ENCODE results near the gene PRR5. TPM values are rescaled to one million over a fixed set of nuclear protein-coding genes. Genes with fewer than 3 reads are reported as not detected.
A peak's percentile ranks its signal among the peaks of the same experiment; 100 is the strongest.

The PRR5 gene
- total RNA-seq, 3 donors from 2014 or later, result 23.7 to 39.5 (median 29.5) TPM

GRCh38 chr22:44702479-44703198 lies 635 bp downstream of the PRR5 start:
- H3K4me1 ChIP-seq, result peaks cover 3 to 9% of the 10 kb centered on the region in 2 donors
- H3K27me3 ChIP-seq, result no peaks in the 10 kb centered on the region
- H3K4me3 ChIP-seq, result peak overlapping the region; percentile 55 to 88 (median 76)
- no peaks in the 10 kb centered on the region for H3K9me3 ChIP-seq
- DNase-seq (ENCODE audit: low spot score in 2 of 2), result no peak
- intact Hi-C loops (cut with DNase I; ENCODE audit: low total_unique reads), result no loop called here
- TF ChIP-seq POLR2A (IDR thresholded peaks at IDR 0.05) (no peak), POLR2AphosphoS5 (IDR thresholded peaks at IDR 0.05) (no peak), CTCF (IDR thresholded peaks at IDR 0.05) (peak in 1 of 3 donors; percentile 10)
- peak overlapping the region in 1 of 2 donors; percentile 42 for H3K27ac ChIP-seq
- no peaks in the 10 kb centered on the region for H3K36me3 ChIP-seq

GRCh38 chr22:44703255-44703870 lies 1.4 kb downstream of the PRR5 start:
- Histone ChIP-seq H3K4me3 (peak overlapping the region; percentile 55 to 88 (median 76)), H3K27ac (no peak overlapping the region), H3K27me3 (no peaks in the 10 kb centered on the region)

GRCh38 chr22:44704159-44705021 lies 2.4 kb downstream of the PRR5 start:
- TF ChIP-seq POLR2A (IDR thresholded peaks at IDR 0.05) (no peak), CTCF (IDR thresholded peaks at IDR 0.05) (no peak), POLR2AphosphoS5 (IDR thresholded peaks at IDR 0.05) (no peak)
- H3K4me3 ChIP-seq, result no peak overlapping the region
- H3K27ac ChIP-seq, result no peak overlapping the region
- peaks cover 3 to 9% of the 10 kb centered on the region in 2 donors for H3K4me1 ChIP-seq
- DNase-seq (ENCODE audit: low spot score in 2 of 2), result no peak
- no peaks in the 10 kb centered on the region for H3K9me3 ChIP-seq
- no peaks in the 10 kb centered on the region for H3K36me3 ChIP-seq
- intact Hi-C loops (cut with DNase I; ENCODE audit: low total_unique reads), result no loop called here
- no peaks in the 10 kb centered on the region for H3K27me3 ChIP-seq

More at GRCh38 chr22:44703255-44703870, 1.4 kb downstream of the PRR5 start:
- no peak for TF ChIP-seq POLR2AphosphoS5 (IDR thresholded peaks at IDR 0.05)
- no peak for TF ChIP-seq CTCF (IDR thresholded peaks at IDR 0.05)
- no peak for DNase-seq (ENCODE audit: low spot score in 2 of 2)
- no peaks in the 10 kb centered on the region for H3K36me3 ChIP-seq
- H3K9me3 ChIP-seq, result no peaks in the 10 kb centered on the region
- intact Hi-C loops (cut with DNase I; ENCODE audit: low total_unique reads), result no loop called here
- peaks cover 3 to 9% of the 10 kb centered on the region in 2 donors for H3K4me1 ChIP-seq

GRCh38 chr22:44705022-44705297 lies 3.0 kb downstream of the PRR5 start:
- no peak for DNase-seq (ENCODE audit: low spot score in 2 of 2)
- TF ChIP-seq CTCF (IDR thresholded peaks at IDR 0.05), result no peak
- no peak for TF ChIP-seq POLR2A (IDR thresholded peaks at IDR 0.05)
- TF ChIP-seq POLR2AphosphoS5 (IDR thresholded peaks at IDR 0.05), result no peak
- Histone ChIP-seq H3K9me3 (no peaks in the 10 kb centered on the region), H3K27me3 (no peaks in the 10 kb centered on the region), H3K4me3 (no peak overlapping the region), H3K36me3 (no peaks in the 10 kb centered on the region), H3K4me1 (peaks cover 3 to 9% of the 10 kb centered on the region in 2 donors), H3K27ac (no peak overlapping the region)
- intact Hi-C loops (cut with DNase I; ENCODE audit: low total_unique reads), result no loop called here

GRCh38 chr22:44706488-44706887 lies 4.5 kb downstream of the PRR5 start:
- peaks cover 8 to 9% of the 10 kb centered on the region in 2 donors for H3K4me1 ChIP-seq
- no peaks in the 10 kb centered on the region for H3K9me3 ChIP-seq
- no peak overlapping the region for H3K4me3 ChIP-seq
- intact Hi-C loops (cut with DNase I; ENCODE audit: low total_unique reads), result no loop called here
- no peaks in the 10 kb centered on the region for H3K36me3 ChIP-seq
- no peak for DNase-seq (ENCODE audit: low spot score in 2 of 2)
- H3K27me3 ChIP-seq, result no peaks in the 10 kb centered on the region
- no peak overlapping the region for H3K27ac ChIP-seq
- no peak for TF ChIP-seq POLR2A (IDR thresholded peaks at IDR 0.05)
- TF ChIP-seq POLR2AphosphoS5 (IDR thresholded peaks at IDR 0.05), result no peak
- TF ChIP-seq CTCF (IDR thresholded peaks at IDR 0.05), result no peak
